Activated CD4-positive, CD25-positive, alpha-beta regulatory T cell treated with anti-CD3 and anti-CD28 coated beads, Interleukin-2, amount 50 U/mL, for 16 hours (primary cell): ENCODE results near the gene TMEM43.
"Not testable (repeated sequence)": the region's sequence is repeated elsewhere in the genome, so short reads cannot be mapped to it uniquely, and the experiment has no call there.

Source experiments
- DNase-seq: peaks from one replicate; pipeline ENCODE4 v3.0.0-alpha.2; 2020; ENCODE audit warnings: low read depth, low spot score

TMEM43 gene, protein sequence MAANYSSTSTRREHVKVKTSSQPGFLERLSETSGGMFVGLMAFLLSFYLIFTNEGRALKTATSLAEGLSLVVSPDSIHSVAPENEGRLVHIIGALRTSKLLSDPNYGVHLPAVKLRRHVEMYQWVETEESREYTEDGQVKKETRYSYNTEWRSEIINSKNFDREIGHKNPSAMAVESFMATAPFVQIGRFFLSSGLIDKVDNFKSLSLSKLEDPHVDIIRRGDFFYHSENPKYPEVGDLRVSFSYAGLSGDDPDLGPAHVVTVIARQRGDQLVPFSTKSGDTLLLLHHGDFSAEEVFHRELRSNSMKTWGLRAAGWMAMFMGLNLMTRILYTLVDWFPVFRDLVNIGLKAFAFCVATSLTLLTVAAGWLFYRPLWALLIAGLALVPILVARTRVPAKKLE

DNA sequence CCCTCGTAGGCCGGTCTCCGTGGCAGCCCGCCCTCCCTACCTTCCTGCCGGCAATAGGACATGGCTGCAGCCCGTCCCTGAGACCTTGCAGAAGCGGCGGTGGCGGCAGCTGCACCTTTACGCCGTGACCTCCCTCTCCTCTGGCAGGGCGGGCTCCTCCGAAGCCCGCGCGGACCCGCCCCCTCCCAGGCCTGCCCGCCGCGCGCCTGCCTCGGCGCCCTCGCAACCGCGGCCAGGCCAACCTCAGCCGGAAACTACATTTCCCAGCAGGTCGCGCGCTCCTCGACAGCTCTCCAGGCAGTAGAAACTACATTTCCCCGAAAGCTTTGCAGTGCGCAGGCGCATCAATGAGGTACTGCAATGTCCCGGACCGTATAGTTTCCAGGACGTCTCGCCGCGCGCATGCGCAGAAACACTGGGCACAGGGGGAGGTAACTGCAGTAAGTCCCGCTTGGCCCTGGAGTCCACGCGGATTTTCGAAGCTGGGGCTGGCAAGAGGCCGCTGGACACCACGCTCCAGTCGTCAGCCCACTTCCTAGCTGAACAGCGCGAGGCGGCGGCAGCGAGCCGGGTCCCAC is at the start of gene TMEM43, which contains the start of gene CHCHD4:
Gene TMEM43, plus strand, starts transcription at position 438 of the 578 bp plus-strand sequence. CDS start 142 bp downstream, outside the sequence.
Gene CHCHD4, minus strand, starts transcription at position 256 of the 578 bp plus-strand sequence. Its CDS starts 194 bp downstream, at position 62.
- DNase-seq = peak; percentile 97

DNA sequence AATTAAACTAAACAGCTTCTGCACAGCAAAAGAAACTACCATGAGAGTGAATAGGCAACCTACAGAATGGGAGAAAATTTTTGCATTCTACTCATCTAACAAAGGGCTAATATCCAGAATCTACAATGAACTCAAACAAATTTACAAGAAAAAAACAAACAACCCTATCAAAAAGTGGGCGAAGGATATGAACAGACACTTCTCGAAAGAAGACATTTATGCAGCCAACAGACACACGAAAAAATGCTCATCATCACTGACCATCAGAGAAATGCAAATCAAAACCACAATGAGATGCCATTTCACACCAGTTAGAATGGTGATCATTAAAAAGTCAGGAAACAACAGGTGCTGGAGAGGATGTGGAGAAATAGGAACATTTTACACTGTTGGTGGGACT is 49.6 kb upstream of the TMEM43 start:
- DNase-seq = not testable (repeated sequence)

DNA sequence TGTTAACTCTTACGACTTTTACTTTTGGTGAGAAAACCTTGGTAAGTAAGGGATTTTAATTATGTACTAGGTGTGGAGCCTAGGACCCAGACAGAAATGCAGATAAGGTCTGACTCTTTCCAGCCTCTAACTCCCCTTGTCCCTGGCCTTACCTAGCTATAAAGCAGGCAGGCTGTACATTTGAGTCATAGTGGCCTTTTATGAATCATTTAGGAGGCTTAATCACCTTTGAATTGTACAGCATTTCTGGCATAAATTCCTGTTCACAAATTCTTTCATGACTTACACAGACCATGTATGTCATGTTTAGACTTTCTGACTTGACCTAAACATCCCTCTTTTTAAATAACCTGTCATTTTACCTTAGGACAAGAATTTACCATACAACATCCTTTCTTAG is 47.5 kb upstream of the TMEM43 start:
- no peak for DNase-seq

DNA sequence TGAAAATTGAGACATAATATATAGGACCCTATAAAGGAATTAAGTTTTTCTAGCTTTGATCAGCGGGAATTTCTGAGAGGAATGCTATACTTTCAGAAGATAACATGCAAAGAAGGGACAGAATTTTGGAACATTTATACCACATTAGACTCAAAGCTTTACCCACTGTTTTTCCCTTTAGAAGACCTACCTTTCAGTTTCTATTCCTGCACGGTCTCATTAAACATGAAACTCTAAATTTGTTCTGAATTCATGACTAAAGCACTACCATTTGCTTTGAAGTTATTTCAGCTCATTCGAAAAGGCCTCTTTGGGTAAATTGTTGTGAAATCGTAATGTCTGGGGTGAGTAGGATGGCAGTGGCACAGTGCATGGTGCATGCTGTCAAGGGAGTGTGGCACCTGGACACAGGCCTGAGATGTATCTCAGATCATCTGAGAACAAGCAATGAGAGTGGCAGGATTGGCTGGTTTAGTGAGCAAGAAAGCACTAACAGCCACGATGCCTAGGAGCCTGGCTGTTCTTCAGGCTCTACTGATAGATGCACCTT is 42.7 kb upstream of the TMEM43 start:
- no peak for DNase-seq

DNA sequence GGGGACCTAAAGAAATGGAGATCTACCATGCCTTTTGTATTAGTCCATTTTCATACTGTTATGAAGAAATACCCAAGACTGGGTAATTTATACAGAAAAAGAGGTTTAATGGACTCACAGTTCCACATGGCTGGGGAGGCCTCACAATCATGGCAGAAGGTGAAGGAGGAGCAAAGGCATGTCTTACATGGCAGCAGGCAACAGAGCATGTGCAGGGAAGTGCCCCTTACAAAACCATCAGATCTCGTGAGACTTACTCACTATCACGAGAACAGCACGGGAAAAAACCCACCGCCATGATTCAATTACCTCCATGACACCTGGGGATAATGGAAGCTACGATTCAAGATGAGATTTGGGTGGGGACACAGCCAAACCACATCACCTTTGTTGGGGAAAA is 37.4 kb upstream of the TMEM43 start:
- DNase-seq = not testable (repeated sequence)

DNA sequence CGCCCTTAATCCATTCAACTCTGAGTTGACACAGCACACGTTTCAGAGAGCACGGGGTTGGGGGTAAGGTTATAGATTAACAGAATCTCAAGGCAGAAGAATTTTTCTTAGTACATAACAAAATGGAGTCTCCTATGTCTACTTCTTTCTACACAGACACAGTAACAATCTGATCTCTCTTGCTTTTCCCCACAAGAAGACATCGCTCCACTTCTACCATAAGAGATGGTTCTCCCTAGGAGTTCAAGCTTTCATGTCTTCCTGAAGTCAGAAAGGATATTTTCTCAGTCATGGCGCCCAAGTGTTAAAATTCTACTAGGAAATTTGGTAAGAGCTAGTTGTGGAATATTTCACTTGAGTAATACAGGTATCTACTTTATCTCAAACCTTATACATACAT is 32.9 kb upstream of the TMEM43 start:
- DNase-seq = not testable (repeated sequence)

DNA sequence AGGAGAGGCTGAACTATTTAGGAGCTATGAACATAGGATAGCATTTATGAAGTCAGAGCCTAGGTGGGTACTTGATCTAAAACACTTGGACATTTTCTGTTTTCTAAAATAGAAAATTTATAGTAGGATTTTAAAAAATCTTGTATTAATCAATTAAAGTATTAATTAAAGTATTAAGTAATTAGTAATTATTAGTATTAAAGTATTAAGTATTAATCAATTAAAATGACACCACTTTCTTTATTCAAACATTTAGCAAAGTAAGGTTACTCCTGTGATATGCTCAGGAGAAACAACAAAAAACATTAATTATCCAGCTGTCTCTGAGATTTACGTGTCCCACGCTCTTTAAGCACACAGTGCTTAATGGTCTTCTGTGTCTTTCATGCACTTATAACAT is 32.4 kb upstream of the TMEM43 start:
- no peak for DNase-seq

DNA sequence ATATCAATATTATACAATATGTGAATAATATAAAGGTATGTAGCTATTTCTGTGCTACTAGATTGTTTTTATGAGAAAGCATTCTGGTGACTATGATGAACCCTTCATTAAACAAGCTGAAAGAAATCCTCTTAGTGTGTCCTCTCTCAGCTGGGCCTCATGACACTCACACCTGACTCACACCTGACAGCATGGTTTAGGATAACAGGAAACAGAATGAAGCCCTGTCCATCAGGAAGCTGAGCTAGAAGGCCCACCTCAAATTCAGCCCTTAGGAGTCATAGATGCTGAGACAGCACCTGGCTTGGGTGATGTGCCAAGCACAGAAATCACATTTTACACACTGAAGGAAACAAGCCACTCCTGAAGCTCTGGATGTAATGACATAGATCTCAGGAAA is 31.0 kb upstream of the TMEM43 start:
- DNase-seq = no peak

DNA sequence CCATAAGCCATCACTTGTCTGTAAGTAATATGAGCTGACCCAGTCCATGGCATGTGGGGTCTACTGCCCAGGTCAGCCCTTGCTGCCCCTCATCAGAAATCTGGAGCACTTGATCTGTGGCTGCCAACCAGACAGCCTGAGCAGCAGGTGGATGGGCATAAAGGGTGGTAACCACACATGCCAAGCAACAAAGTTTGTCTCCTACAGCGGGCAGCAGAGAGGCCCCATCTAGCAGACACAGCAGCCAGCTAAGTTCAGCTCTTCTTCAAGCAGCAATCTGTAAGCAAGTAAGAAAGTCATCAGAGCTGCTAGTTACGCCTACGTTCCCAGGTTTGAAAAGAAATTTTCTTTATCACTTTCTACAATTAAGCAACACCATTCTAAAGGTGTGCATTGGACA is 28.1 kb upstream of the TMEM43 start:
- no peak for DNase-seq

DNA sequence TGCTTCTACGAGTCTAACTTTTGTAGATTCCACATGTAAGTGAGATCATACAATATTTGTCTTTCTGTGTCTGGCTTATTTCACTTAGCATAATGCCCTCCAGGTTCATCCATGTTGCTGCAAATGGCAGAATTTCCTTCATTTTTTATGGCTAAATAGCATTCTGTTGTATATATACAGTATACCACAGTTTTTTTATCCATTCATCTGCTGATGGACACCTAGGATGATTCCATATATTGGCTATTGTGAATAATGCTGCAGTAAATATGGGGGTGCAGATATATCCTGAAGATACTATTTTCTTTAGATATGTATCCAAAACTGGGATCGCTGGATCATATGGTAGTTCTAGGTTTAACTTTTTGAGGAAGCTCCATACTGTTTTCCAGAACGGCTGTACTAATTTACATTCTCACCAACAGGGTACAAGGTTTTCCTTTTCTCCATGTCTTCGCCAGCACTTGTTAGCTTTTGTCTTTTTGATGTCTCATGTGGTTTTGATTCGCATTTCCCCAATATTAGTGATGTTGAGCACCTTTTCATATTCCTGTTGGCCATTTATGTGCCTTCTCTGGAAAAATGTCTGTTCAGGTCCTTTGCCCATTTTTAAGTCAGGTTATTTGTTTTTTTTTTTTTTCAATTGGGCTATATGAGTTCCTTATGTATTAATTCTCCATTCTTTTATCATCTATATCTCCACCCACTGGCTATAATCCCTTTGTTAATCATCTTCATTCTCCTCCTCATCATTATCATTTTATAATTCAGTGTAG is 27.0 kb upstream of the TMEM43 start:
- DNase-seq = no peak

DNA sequence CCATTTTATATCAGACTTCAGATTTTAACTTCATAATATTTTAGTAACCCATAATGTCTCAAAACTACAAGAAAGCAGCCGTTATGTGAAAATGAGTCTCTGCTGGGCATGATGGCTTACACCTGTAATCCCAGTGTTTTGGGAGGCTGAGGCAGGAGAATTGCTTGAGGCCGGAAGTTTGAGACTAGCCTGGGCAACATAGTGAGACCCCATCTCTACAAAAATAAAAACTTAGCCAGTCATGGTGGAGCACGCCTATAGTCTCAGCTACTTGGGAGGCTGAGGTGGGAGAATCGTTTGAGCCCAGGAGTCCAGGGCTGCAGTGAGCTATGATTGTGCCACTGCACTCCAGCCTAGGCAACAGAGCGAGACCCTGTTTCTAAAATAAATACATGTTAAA is 15.0 kb upstream of the TMEM43 start:
- DNase-seq = not testable (repeated sequence)

DNA sequence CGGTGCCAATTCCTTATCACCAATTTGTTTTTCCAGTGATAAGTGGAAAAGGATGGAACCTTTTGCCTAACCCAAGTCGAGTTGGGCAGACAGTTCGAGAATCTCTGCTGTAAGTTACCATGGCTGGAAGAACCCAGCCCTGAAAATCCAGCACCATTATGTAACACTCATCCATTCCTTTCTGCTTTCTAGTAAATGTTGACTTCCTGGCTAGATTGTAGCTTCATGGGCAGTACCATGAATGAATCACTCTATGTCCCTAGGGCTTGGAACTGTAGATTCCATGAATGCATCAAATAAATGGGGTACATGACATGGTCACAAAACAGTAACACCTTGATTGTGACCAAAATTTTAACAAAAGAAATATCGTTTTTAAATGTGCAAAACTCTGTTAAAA is 14.2 kb upstream of the TMEM43 start:
- no peak for DNase-seq

DNA sequence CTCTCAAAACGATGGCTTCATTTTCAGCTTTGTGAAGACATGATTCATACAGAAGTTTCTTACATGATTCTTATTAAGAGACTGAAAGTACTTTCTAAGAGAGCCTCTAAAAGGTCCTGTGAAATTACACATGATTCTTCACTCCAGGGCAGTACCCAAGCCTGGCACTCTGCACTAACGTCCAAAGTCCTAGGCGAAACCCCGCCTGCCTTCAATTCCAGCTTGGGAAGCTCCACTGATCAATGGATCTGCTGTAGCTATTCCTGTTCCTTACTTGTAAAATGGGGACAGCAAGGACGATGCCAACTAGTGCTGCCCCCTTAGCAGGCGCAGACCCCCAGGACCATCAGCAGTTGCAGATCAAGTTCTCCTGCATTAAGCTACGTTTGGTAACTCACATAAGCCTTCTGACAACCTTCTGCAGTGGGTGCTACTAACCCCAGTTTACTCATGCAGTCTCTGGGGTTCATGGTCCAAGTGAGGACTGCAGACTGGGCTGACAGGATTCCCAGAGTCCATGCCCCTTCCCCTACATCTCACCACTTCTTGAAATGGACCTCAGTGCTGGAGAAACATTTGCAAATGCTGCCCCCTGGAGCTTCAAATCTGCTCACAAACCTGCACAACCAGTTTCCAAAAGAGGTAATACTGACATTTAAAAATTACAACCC is 10.8 kb upstream of the TMEM43 start:
- no peak for DNase-seq

DNA sequence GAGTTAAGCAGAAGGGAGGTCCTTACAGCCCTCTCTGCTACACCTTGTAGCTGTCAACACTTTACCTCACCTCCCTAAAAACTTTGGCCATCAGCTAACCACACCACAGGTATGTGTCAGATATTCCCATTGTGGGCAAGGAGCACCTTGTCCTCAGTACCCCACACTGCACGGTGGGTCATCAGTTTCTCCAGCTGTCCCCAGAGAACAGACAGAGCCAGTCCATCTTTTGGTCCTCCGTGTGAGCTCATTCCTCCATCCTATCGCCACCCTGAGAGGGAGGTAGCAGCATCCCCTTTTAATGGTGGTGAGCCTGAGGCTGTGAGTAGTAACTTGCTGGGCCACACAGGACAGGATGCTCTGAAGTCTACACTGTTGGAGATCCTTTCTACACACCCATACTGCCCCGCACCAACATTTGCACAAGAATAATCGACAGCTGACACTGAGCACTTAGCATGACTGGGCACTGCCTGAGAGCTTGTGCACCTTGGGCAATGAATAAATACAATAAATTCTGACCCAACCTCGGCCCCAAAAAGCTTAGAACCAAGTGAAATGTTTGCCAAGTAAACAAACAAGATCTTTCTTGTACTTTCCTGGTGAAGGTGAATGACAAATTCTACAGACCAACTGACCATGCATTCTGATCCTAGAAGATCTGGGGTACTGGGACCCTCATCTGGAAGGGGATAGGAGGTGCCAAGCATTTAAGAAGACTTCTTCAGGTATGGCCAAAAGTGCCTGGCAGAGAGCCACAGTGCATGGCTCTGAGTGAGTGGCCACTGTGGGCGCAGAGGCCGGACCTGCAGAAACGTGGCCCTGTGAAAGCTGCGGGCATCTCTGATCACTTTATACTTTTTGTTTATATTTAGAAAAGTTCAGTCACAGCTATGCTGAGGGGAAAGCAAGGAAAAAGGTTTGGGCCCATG is 7.1 kb upstream of the TMEM43 start:
- DNase-seq = no peak

DNA sequence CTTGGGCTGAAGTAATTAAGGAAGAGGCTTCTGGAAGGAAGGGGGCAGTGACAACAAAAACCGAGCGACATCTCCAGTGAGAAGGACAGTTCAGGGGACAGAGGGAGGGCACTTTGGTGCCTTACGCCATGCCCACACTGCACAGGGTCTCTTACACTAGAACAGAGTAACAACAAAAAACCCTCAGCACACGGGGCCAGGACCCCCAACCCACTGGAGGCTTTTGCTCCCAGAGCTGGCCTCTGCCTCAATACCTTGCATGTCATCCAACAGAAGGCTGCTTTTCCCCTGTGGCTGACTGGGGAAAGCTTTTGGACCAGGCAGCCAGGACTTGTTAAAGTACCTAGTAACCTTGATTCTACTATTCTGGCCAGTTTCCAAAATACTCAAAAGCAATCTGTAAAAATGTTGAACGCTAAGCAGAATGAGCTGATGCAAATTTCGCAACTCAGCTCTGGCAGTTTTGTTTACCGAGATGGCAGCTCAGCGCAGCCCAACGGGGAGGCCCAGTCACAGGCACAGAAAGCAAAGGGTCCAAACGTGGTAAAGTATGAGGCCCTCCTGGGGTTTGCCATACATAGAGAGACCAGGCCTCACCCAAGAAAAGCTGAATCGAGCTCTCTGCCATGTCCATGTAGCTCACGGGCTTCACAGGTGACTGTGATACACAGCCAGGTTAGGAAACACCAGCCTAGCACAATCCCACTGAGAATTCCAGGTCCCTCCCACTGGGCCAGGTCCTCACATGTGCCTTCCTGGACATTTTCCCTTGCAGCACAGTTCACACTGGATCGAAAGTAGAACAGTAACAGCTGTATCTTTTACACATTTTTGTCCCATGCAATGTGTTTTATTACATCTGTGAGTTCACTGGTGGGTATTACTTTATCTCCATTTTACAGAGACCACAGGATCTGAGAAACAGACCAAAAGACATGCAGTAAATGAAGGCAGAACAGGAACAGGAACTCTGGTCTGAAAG is 6.2 kb upstream of the TMEM43 start:
- DNase-seq = no peak

DNA sequence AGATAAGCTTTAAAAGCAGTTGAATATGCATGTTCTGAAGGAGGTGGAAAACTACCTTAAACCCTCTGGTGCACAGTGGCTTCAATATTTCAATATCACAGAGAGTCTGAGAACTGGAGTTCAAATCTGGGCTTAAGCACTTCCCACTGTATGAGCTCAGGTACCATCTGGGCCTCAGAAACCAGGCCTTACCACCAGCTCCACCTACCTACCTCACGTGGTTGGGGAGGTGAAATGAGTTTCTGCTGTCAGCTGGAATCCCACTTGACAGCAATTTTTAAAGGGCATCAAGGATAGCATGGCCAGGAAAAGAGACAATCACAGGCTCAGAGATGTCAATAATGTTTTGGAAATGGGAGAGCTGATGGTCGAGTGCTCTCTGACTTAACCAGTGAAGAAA is 5.2 kb upstream of the TMEM43 start:
- DNase-seq = no peak

DNA sequence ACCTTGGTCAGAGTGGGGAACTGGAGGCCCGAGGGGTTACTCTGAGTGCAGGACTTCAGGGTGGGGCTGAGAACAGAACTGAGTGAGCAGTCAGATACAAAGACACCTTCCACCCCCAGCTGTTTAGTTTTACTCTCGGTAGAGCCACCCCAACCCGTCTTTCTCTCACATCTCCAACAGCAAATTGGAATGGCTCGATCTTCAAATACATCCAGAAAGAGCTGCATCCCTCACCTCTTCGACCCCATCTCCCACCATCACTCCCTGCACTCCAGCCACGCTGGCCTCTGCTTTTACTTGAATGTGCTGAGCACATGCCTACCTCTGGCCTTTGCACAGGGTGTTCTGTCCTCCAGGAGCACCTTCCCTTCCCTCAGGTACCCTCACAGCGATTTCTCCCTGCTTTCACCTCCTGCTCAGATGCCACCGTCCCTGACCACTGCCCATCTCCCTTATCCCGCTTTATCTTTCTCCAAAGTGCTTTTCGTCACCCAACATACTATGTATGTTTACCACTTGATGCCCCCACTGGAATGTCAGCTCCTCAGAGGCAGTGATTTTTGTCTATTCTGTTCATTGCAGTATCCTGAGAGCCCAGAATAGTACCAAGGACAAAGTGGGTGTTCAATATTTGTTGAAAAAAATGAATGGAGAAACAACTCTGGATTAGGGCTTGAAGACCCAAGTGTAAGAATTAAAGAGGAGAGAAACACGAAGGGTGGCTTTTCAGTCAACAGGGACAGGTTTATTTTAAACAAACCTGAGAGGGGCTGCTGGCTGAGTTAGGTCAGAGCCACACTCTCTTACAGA is 4.5 kb upstream of the TMEM43 start:
- DNase-seq = no peak

DNA sequence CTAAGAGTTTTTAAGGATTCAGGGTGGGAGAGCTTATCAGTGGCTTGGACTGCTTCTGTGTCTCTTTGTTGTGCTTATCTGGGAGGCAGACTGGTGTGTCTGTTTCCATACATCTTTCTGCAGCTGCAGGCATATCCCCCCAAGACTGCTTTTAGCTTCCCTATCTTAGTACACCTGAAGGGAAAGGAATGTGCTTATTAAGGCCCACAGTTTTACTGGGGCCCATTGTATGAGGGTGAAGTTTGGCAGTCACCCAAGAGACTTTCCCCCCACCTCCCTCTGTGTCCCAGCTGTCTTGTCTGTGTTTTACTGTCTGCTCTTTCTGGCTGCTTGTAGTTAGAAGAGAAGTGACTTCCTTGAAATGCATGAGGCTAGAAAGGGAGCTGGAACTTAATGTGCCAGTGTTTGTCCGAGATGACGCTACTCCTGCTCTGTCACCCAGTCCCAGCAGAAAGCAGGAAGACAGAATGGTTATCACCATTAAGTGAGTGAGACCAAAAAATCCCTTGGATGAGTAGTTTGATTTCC is 3.9 kb upstream of the TMEM43 start:
- DNase-seq = not testable (repeated sequence)
